Endothelial cell of hepatic sinusoid (primary cell): ENCODE measurements around the gene WWTR1.

ENCODE experiments used
- in situ Hi-C: cut with HindIII; loops from 2 replicates; pipeline ENCODE4 v1.10.0; 2017; ENCODE audit warnings: low sequenced_read_pairs

The WWTR1 gene

DNA sequence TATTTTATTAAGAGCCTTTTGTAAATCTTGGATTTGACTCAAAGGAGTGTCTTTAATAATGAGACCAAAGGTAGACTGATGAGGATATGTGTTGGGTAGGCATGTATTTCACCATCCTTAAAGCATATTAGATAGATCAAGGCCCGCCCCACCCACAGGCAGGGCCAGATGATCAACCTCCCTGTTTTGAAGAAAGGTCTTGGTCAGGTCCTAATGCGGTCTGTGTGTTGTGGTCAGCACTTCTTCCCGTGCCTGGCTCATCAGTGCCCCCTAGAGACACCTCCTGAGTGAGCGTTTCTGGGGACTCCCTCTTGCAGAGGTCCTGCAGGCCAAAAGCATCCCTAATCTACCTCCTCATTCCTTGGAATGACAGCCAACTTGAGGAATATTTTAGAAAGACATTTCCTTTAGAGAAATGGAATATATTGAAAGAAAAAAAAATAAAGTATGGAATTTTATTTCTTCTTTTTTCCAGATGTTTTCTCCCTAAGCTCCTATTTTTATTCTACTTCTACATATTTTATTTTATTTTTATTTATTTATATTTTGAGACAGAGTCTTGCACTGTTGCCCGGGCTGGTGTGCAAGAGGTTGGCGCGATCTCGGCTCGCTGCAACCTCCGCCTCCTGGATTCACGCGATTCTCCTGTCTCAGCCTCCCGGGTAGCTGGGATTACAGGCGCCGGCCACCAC lies 177.4 kb downstream of the WWTR1 start:
- in situ Hi-C loops = no loop called here

DNA sequence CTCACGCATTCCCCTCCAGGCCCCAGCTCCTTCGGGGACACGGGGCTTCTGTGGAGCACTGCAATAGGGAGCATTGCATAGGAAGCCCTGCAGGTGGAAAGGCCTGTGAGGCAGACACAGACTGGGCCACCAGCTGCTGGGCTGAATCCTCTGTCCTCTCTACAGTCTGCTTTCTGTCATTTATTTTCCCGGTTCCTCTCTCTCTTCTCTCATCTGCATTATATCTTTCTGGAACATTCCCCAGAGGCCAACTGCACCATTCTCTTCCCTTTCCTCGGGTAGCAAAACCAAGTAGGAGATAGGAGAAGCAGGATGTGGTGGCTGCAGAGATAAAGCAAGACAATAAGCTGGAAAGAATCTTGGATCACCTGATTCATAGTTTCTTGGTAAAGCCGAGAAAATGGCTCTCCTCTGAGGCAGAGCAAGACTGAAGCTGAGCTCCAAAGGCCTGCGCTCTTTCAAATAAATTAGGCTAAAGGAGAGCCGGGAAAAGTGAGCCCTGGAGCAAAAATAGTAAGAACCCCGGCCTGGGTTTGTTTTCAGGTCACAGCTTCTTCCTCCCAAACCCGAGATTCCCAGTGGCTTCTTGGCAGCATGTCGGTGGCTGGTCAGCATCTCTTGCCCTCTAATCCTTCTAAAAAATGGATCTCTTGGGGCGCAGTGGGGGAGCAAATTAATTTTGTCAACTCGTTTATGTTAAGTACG lies 178.1 kb downstream of the WWTR1 start:
- in situ Hi-C loops = no loop called here

DNA sequence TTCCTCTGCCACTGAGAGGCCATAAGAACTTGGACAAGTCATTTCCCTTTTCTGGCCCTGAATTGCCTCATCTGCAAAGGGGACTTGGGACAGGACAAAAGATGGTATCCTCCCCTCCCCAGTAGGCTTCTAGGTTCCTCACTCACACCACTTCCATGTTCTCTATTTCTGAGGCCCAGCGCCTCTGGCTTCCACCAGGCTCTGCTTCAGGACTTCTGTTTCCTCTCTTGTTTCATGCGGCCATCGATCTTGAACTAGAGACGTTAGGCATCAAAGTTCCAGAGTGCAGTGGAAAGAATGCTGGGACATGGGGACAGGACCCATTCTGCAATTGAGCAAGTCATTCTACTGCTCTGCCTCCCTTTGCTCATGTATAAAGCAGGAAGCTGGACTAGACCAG lies 181.6 kb downstream of the WWTR1 start:
- in situ Hi-C loops = no loop called here

DNA sequence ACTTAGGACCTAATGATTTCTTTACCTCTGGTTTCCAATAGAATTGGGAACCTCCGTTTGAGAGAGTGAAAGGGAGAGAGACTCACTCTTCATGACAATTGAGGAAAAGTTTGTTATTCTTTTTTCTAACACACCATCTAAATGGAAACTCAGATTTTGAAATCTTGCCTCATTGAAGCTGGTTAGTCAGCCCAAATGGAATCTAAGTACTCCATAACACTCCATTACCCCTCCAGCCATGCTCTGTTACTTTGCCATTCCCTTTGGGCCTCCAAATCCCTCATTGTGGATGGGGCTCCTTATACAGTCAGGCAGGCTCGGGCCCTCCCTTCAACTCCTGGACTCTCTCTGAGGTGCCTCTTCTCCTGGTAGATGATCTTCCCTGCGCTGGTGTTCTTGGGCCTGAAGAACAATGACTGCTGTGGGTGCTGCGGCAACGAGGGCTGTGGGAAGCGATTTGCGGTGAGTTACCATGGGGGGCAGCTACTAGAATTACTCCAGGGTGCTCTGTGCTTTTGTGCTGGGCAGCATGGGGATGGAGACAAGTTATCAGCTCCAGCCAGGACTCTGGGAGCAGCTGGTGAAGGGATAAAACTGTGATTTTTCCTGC lies 182.3 kb downstream of the WWTR1 start:
- in situ Hi-C loops = no loop called here

DNA sequence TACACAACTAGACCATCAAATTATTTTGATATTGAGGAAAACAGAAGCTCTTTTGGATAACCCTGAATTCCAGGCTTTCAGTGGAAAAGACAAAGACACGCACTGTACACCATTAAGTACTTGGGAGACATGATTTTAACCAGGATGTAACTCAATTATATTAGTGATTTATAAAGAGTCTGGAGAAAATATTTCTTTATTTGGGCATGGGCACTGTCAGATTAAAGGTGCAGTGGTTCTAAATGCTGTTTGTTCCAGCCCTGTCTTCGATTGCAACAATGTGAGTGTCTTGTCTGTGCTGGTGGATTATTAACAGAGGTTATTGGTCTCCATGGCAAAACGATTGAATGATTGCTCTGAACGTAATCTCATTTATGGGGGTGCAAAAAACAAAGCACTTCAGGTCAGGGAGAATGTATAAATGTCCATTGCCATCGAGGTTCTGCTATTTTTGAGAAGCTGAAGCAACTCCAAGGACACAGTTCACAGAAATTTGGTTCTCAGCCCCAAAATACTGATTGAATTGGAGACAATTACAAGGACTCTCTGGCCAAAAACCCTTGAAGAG lies 183.5 kb downstream of the WWTR1 start, which contains the start of gene TM4SF4:
TSS of gene TM4SF4 (plus strand) at position 448 of the 568 bp plus-strand sequence. CDS start 181 bp downstream, outside the sequence.
- in situ Hi-C loops = no loop called here

DNA sequence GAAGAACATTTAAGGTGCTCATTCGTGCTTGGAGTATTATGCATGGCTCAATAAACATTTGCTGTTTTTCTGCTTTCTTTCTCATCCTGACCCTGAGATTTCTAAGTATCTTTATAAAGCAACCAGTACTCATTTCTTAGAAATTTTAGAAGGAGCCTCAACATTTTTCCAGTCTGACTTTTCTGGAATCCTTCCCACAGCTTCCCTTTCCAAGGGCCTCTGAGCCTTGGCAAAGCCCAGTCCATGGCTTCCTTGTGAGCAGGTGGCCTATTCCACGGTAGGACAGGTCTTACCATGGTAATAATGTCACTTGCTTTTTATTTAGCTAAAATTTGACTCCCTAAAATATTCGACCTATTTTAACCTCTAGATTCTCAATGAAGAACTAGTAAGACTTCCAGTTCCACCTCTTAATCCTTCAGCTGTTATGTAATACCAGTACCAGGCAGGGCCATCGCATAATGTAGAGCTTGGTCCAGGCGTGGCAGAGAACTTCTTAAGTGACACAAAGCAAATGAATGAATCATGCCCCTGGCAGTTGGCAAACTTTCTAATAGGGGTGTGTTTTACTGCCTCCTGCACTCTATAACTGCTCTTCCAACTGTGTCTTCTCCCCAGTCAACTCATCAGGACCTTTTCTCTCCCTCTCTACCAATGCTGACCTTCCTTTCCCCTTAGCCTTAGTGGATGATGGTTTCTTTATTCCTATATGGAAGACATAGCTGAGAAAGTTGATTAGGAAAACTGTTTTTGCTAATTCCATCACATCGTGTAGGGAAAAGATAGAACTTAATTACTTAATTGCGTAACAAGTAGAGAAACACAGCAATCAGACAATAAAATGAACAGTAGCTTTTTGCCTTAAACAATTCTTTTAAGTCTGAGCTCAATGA lies 184.2 kb downstream of the WWTR1 start:
- in situ Hi-C loops = no loop called here

DNA sequence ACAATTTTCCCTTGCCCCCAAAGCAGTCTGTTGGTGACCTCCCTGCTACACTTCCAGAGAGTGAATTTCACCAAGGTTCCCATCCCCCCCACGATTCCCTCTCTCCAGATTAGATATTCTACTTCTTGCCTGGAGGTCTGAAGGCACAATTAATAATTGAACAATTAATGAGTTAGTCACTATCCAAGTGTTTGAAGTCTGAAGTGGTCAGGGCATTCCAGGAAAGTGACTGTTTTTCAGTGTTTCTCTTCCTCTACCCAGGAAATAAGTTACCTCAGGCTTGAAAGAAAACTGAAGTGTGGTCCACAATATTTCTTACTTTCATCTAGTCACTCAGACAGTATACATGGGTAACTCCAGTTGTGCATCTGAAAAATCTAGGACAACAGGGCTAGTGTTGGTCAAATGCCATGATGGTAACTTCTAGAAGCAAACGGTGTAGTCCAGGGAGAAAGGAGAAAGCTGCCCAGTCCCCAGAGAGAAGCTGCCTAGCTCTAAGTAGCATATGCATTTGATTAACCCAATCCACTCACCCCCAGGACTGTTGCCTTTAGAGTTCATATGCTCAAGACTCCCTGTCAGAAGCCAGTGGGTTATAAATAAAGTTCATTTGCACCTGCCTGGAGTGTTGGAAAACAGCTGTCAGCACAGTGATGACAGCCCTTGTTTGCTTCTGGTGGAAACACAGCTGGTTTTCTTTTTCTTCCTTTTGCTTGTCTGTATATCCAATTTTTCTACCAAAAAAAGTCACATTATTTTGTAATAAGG lies 185.6 kb downstream of the WWTR1 start:
- in situ Hi-C loops = no loop called here

DNA sequence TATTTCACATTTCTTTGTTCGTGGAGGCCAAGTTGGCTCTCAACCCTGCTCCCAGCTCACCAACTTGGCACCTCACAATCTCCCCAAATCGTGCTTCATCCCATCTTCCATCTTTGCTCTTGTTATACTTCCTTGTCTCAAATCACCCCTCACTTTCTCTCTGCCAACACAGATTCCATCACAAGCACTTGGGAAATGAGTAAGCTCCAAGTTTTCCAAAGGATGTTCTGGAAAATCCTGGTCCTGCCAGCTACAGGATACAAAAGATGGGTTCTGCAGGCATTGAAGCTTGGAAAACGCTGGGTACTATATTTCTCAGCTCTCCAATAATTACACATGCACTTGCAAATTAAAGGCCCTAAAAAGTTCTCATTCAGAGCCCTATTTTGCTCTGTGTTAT lies 187.4 kb downstream of the WWTR1 start:
- in situ Hi-C loops = no loop called here

DNA sequence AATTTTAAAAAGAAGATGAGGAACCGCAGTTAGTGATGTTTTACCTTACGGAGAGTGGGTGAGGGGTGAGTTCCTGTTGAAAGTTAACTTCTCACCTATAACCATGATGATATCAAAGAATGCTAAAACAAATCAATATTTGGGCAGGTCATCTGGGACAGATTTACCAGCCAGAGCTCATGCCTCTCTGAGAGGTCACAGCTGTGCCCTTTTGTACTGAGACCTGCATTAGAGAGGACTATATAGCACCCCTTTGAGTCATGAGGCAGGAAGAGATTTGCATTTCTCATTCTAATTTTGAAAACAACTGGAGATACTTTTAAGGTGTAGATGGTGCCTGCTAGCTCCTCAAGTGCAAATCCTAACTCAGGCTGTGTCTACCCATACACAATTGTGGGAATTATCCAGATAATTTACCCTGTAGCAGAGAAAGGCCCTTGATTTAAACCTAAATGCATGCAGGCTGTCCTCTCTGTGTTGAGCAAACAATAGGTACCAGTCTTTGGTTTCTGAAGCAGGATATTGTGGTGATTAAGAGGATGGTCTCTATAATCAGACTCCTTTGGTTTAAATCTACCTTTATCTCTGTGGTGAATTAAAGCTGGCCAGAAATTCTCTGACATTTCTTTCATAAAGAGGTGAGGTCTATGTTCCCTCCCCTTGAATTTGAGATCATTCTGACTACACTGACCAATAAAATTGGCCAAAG lies 189.2 kb downstream of the WWTR1 start:
- in situ Hi-C loops = loop anchor here (10.0 kb wide), 2 partner anchors 56 to 114 kb away; no protein-coding TSS in a partner anchor
